SK-N-SH treated with all-trans-retinoic acid at 6 μM for 48 hours (cell line): ENCODE measurements around the gene AKT1S1.

Experiments used
- ATAC-seq: fragments of 200-7000 bp; cut with Tn5 transposase; 3 replicates; pipeline ENCODE4 v1.9.1; 2020; ENCODE audit warnings: mild to moderate bottlenecking, moderate library complexity
- ARNTL ChIP-seq: fragments of 450-650 bp; formaldehyde crosslinking; IDR thresholded peaks from 2 replicates; pipeline ENCODE4 v1.5.0; 2020; ENCODE audit warnings: low read depth, mild to moderate bottlenecking, moderate library complexity, borderline replicate concordance
- BACH2 ChIP-seq: fragments of 250-450 bp; sonication (Bioruptor Pico); IDR thresholded peaks from 2 replicates; pipeline ENCODE4 v1.9.0; 2021; ENCODE audit warnings: mild to moderate bottlenecking, borderline replicate concordance
- CREB5 ChIP-seq: fragments of 250-450 bp; sonication (Bioruptor Pico); IDR thresholded peaks from 2 replicates; pipeline ENCODE4 v1.5.1; 2020; ENCODE audit warnings: low read depth, mild to moderate bottlenecking, moderate library complexity
- CSRNP3 ChIP-seq: fragments of 250-450 bp; sonication (Bioruptor Pico); IDR thresholded peaks from 2 replicates; pipeline ENCODE4 v1.5.1; 2021; ENCODE audit warnings: mild to moderate bottlenecking, moderate library complexity
- GLIS3 ChIP-seq: fragments of 250-450 bp; sonication (Bioruptor Pico); IDR thresholded peaks from 2 replicates; pipeline ENCODE4 v1.5.0; 2020; ENCODE audit warnings: mild to moderate bottlenecking, moderate library complexity
- ISL1 ChIP-seq: fragments of 250-450 bp; sonication (Bioruptor Pico); IDR thresholded peaks from 2 replicates; pipeline ENCODE4 v2.1.2; 2022; ENCODE audit warnings: mild to moderate bottlenecking, moderate library complexity
- PATZ1 ChIP-seq: fragments of 250-450 bp; sonication (Bioruptor Pico); IDR thresholded peaks from 2 replicates; pipeline ENCODE4 v1.8.0; 2020; ENCODE audit warnings: mild to moderate bottlenecking, moderate library complexity, borderline replicate concordance
- POU6F1 ChIP-seq: fragments of 250-450 bp; sonication (Bioruptor Pico); IDR thresholded peaks from 2 replicates; pipeline ENCODE4 v1.8.0; 2021; ENCODE audit warnings: low read depth, mild to moderate bottlenecking, moderate library complexity, borderline replicate concordance
- PPARA ChIP-seq: fragments of 250-450 bp; sonication (Bioruptor Pico); IDR thresholded peaks from 2 replicates; pipeline ENCODE4 v1.5.0; 2020; ENCODE audit warnings: mild to moderate bottlenecking, borderline replicate concordance
- RARB ChIP-seq: fragments of 250-450 bp; sonication (Bioruptor Pico); IDR thresholded peaks from 2 replicates; pipeline ENCODE4 v1.8.0; 2021; ENCODE audit warnings: mild to moderate bottlenecking, moderate library complexity
- SNAI2 ChIP-seq: fragments of 250-450 bp; sonication (Bioruptor Pico); IDR thresholded peaks from 2 replicates; pipeline ENCODE4 v1.5.0; 2020; ENCODE audit warnings: mild to moderate bottlenecking, moderate library complexity
- TOX ChIP-seq: fragments of 250-450 bp; sonication (Bioruptor Pico); IDR thresholded peaks from 2 replicates; pipeline ENCODE4 v1.8.0; 2021; ENCODE audit warnings: mild to moderate bottlenecking, moderate library complexity, borderline replicate concordance
- TSHZ2 ChIP-seq: fragments of 250-450 bp; sonication (Bioruptor Pico); IDR thresholded peaks from 2 replicates; pipeline ENCODE4 v1.5.0; 2020; ENCODE audit warnings: mild to moderate bottlenecking, moderate library complexity
- ZC3H10 ChIP-seq: fragments of 250-450 bp; sonication (Bioruptor Pico); IDR thresholded peaks from 2 replicates; pipeline ENCODE4 v1.5.1; 2021; ENCODE audit warnings: mild to moderate bottlenecking, moderate library complexity
- ZFP3 ChIP-seq: fragments of 250-450 bp; sonication (Bioruptor Pico); IDR thresholded peaks from 2 replicates; pipeline ENCODE4 v1.5.0; 2020; ENCODE audit warnings: mild to moderate bottlenecking, moderate library complexity
- ZFP30 ChIP-seq: fragments of 450-650 bp; formaldehyde crosslinking; IDR thresholded peaks from 2 replicates; pipeline ENCODE4 v1.5.0; 2022; ENCODE audit warnings: mild to moderate bottlenecking, moderate library complexity
- ZNF565 ChIP-seq: fragments of 450-650 bp; formaldehyde crosslinking; conservative IDR thresholded peaks from 2 replicates; pipeline ENCODE4 v1.5.0; 2020; ENCODE audit warnings: low read depth, mild to moderate bottlenecking, moderate library complexity
- ZNF70 ChIP-seq: fragments of 450-650 bp; formaldehyde crosslinking; IDR thresholded peaks from 2 replicates; pipeline ENCODE4 v1.5.0; 2020; ENCODE audit warnings: mild to moderate bottlenecking, moderate library complexity
- ZNF8 ChIP-seq: fragments of 450-650 bp; formaldehyde crosslinking; IDR thresholded peaks from 2 replicates; pipeline ENCODE4 v1.5.0; 2020; ENCODE audit warnings: mild to moderate bottlenecking, moderate library complexity

AKT1S1 gene

GRCh38 chr19:49861541-49862378 lies 15.4 kb downstream of the AKT1S1 start:
- no peak for ATAC-seq

DNA sequence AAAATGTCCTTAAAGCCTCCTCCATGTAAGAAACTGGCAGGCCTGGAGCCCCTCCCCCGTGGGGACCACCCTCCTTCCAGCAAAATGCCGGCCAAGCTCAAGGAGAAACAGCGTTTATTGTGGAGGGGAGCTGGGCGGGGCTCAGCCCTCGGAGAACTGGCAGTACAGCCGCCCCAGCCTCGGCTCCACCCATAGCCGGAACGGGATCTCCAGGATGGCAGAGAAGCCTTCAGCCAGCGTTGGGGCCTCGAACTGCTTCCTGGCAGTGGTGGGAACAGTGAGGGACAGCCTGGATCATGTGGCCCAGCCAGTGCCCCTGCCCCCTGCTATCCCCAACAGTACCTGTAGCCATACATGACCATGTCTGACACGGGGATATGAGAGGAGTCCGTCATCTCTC lies 16.0 kb downstream of the AKT1S1 start:
- no peak for ATAC-seq
- no peak for TF ChIP-seq ZFP3 (CRISPR knock-in tag)
- no peak for TF ChIP-seq PPARA (CRISPR knock-in tag)
- TF ChIP-seq ZNF8 (CRISPR knock-in tag): no peak
- TF ChIP-seq TOX: no peak
- TF ChIP-seq, all 23 proteins: peak for 0

More at GRCh38 chr19:49861541-49862378, 15.4 kb downstream of the AKT1S1 start:
- no peak for TF ChIP-seq ZFP30 (CRISPR knock-in tag)
- TF ChIP-seq GLIS3: no peak
- no peak for TF ChIP-seq BACH2
- TF ChIP-seq ISL1: no peak
- TF ChIP-seq ZC3H10 (CRISPR knock-in tag): no peak
- TF ChIP-seq PPARA (CRISPR knock-in tag): no peak
- TF ChIP-seq CSRNP3: no peak
- no peak for TF ChIP-seq CREB5 (CRISPR knock-in tag)
- TF ChIP-seq POU6F1 (CRISPR knock-in tag): no peak
- TF ChIP-seq ZNF565: no peak
- no peak for TF ChIP-seq TSHZ2 (CRISPR knock-in tag)

GRCh38 chr19:49860336-49861102 lies 16.6 kb downstream of the AKT1S1 start:
- no peak for ATAC-seq

DNA sequence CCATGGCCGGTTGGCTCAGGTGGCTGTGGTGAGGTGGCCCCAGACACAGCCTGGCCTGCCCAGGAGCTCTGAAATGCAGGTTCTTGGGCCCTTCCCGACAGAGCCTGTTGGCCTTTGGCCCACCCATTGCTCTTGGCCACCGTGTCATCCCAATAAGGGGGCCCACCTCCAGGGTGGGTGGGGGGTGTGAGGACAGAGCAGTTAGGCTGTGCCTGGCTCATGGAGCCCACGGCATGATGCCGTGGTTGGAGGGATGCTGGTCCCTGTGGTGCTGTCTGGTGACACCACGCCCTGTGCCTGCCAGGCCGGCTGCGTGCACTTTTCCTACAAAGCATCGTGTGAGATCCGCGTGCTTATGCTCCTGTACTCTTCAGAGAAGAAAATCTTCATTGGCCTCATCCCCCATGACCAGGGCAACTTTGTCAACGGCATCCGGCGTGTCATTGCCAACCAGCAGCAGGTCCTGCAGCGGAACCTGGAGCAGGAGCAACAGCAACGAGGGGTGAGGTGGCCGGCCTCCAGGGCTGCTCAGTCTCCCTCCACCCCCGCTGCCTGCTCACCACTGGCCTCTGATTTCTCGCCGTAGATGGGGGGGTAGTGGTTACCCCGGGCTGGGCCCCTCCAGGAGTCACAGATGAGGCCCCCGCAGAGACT lies 17.3 kb downstream of the AKT1S1 start:
- no peak for ATAC-seq
- TF ChIP-seq BACH2: no peak
- no peak for TF ChIP-seq ZFP30 (CRISPR knock-in tag)
- no peak for TF ChIP-seq PATZ1 (CRISPR knock-in tag)
- TF ChIP-seq ARNTL (CRISPR knock-in tag): no peak
- no peak for TF ChIP-seq CREB5 (CRISPR knock-in tag)
- TF ChIP-seq RARB (CRISPR knock-in tag): no peak
- no peak for TF ChIP-seq ISL1
- TF ChIP-seq ZFP3 (CRISPR knock-in tag): no peak
- no peak for TF ChIP-seq SNAI2 (CRISPR knock-in tag)
- TF ChIP-seq ZNF70 (CRISPR knock-in tag): no peak
- no peak for TF ChIP-seq ZNF8 (CRISPR knock-in tag)

More at GRCh38 chr19:49860336-49861102, 16.6 kb downstream of the AKT1S1 start:
- TF ChIP-seq GLIS3 (no peak), ZNF8 (CRISPR knock-in tag) (no peak), CREB5 (CRISPR knock-in tag) (no peak; the same call in 1 of the 2 replicates)
